Right atrium auricular region (tissue), 2 donors: ENCODE data around the gene OTOG. TPM values are rescaled to one million over a fixed set of nuclear protein-coding genes. Genes with fewer than 3 reads are reported as not detected.

Experiments
- DNase-seq: peaks from one replicate; pipeline ENCODE4 v3.0.0-alpha.2; 2019; ENCODE audit warnings: low spot score
- H3K27ac ChIP-seq, 2 donors: fragments of 200-600 bp; sonication (generic); 1 replicate in 1 of 2; 2 replicates in 1 of 2; pipeline ENCODE4 v1.5.1; 2016 to 2019
- H3K27me3 ChIP-seq, 2 donors: fragments of 200-600 bp; sonication (generic); one replicate each; pipeline versions ENCODE4 v1.5.1 to v1.6.0; 2017 to 2019
- H3K36me3 ChIP-seq: fragments of 200-600 bp; sonication (generic); one replicate; pipeline ENCODE4 v1.5.1; 2016
- H3K4me1 ChIP-seq, 2 donors: fragments of 200-600 bp; sonication (generic); one replicate each; pipeline versions ENCODE4 v1.5.1 to v1.6.0; 2017 to 2019
- H3K4me3 ChIP-seq, 2 donors: fragments of 200-600 bp; sonication (generic); 1 replicate in 1 of 2; 2 replicates in 1 of 2; pipeline ENCODE4 v1.5.1; 2017 to 2019; ENCODE audit warnings: mild to moderate bottlenecking in 1 of 2, moderate library complexity in 1 of 2
- H3K9me3 ChIP-seq, 2 donors: fragments of 200-600 bp; sonication (generic); one replicate each; pipeline ENCODE4 v1.5.1; 2019
- CTCF ChIP-seq, 2 donors: fragments of 200-600 bp; sonication (generic); IDR thresholded peaks; one replicate each; pipeline ENCODE4 v1.5.1; 2019; ENCODE audit warnings: antibody characterized with exemption in 2 of 2
- total RNA-seq, 2 donors: library from RNA; depleted of rRNA; stranded (reverse); fragments of >200 nt; gene quantifications; one replicate each; pipeline ENCODE4 v1.1.0, GENCODE V29; 2016

Gene OTOG
- total RNA-seq, 2 donors from 2014 or later: not detected

GRCh38 chr11:17604201-17604914, 57.3 kb downstream of the OTOG start:
- Histone ChIP-seq H3K4me1 (no peaks in the 10 kb centered on the region), H3K4me3 (no peak overlapping the region), H3K36me3 (no peaks in the 10 kb centered on the region), H3K9me3 (no peaks in the 10 kb centered on the region), H3K27me3 (no peaks in the 10 kb centered on the region), H3K27ac (no peak overlapping the region)
- TF ChIP-seq CTCF (IDR thresholded peaks at IDR 0.05): no peak
- DNase-seq: peak; percentile 55

- H3K36me3 ChIP-seq: no peaks in the 10 kb centered on the region
- no peak for TF ChIP-seq CTCF (IDR thresholded peaks at IDR 0.05)
- H3K4me1 ChIP-seq: no peaks in the 10 kb centered on the region
- H3K9me3 ChIP-seq: no peaks in the 10 kb centered on the region
- peak; percentile 48 for DNase-seq
- no peak overlapping the region for H3K27ac ChIP-seq
- H3K4me3 ChIP-seq: no peak overlapping the region
- no peaks in the 10 kb centered on the region for H3K27me3 ChIP-seq
Observed at GRCh38 chr11:17604915-17605233, 57.8 kb downstream of the OTOG start.

- H3K36me3 ChIP-seq: no peaks in the 10 kb centered on the region
- DNase-seq: peak; percentile 50
- H3K4me1 ChIP-seq: no peaks in the 10 kb centered on the region
- no peak overlapping the region for H3K4me3 ChIP-seq
- H3K27me3 ChIP-seq: no peaks in the 10 kb centered on the region
- H3K9me3 ChIP-seq: no peaks in the 10 kb centered on the region
- H3K27ac ChIP-seq: no peak overlapping the region
- no peak for TF ChIP-seq CTCF (IDR thresholded peaks at IDR 0.05)
Observed at GRCh38 chr11:17605651-17606122, 58.6 kb downstream of the OTOG start.

- H3K4me3 ChIP-seq: no peak overlapping the region
- no peaks in the 10 kb centered on the region for H3K36me3 ChIP-seq
- no peak for TF ChIP-seq CTCF (IDR thresholded peaks at IDR 0.05)
- no peak overlapping the region for H3K27ac ChIP-seq
- no peaks in the 10 kb centered on the region for H3K4me1 ChIP-seq
- H3K27me3 ChIP-seq: no peaks in the 10 kb centered on the region
- DNase-seq: peak; percentile 34
- H3K9me3 ChIP-seq: no peaks in the 10 kb centered on the region
Observed at GRCh38 chr11:17606233-17607082, 59.4 kb downstream of the OTOG start.

- Histone ChIP-seq H3K9me3 (no peaks in the 10 kb centered on the region), H3K27me3 (no peaks in the 10 kb centered on the region), H3K36me3 (no peaks in the 10 kb centered on the region), H3K27ac (no peak overlapping the region), H3K4me3 (no peak overlapping the region), H3K4me1 (no peaks in the 10 kb centered on the region)
- TF ChIP-seq CTCF (IDR thresholded peaks at IDR 0.05): no peak
- DNase-seq: peak; percentile 36
Observed at GRCh38 chr11:17607083-17607429, 60.0 kb downstream of the OTOG start.
